ENCODE results near the gene PTPRE.

GRCh38 chr10:128065881-128066534 is 159.1 kb downstream of the PTPRE start:
- no peak for TF ChIP-seq CTCF (conservative IDR thresholded peaks at IDR 0.05)
- no peak for TF ChIP-seq ZFX (IDR thresholded peaks at IDR 0.05)

Data from C4-2B (cell line).